Neural cell (in vitro differentiated cells): ENCODE data around the gene ISCA2.

ENCODE experiments used
- CTCF ChIP-seq: fragments of 450-650 bp; IDR thresholded peaks from 2 replicates; pipeline ENCODE4 v1.5.1; 2014; ENCODE audit warnings: antibody characterized with exemption, mild to moderate bottlenecking, moderate library complexity; ENCODE audit not compliant: poor library complexity, severe bottlenecking
- POLR2AphosphoS5 ChIP-seq: IDR thresholded peaks from 2 replicates; pipeline ENCODE4 v1.6.1; 2012
- TAF1 ChIP-seq: IDR thresholded peaks from 2 replicates; pipeline ENCODE4 v1.6.1; 2012; ENCODE audit warnings: low read depth

- TF ChIP-seq CTCF (no peak), POLR2AphosphoS5 (no peak), TAF1 (no peak)
Measured at GRCh38 chr14:74528886-74529285, 35.3 kb downstream of the ISCA2 start.
